ENCODE measurements around the gene EIF4E3.

Gene EIF4E3

DNA sequence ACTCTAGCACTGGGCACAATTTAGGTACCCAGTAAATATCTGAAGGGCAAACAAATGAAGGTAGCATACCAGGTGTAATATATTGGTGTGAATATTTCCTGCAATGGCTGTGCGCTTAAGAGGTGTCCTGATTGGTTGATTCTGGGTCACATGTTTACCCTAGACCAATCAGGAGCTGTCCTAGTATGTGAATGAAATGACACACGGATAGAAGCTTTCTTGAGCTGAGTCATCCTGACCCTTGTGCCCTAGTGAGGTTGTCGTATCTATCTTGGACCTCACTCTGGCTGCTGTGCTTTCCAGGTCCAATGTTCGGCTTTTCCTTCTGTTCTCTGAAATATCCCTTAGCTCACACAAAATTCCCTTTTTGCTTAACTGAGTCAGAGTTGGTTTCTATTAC lies 83.5 kb downstream of the EIF4E3 start:
- DNase-seq = no peak

DNA sequence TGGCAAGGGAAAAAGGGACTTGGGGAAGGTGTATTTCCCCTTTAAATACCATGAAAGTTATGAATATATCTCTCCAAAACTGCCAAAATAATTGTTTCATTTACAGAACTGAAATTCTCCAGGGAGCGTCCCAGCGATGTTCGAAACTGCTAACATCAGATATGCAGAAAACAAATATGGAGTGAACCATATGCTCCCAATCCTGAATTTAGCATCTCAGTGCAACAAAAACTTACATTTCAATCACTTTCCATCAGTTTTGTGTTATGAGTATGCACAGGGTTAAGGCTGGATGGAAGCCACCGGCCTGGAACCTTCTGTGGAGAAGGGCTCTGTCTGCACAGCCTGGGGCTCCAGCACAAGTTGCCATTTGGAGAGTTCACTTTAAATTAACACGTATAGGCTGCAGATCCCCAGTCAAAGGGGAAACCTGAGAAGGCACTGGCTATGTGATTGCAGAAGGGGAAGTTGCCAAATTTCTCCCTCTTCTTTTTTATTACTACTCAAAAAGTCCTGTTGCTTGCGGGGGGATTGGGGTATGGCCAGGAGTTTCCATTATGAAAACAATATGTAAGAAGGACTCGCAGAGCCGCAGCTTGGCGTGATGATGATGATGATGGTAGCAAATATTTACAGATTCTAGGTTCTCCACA lies 84.7 kb downstream of the EIF4E3 start:
- no peak for DNase-seq

DNA sequence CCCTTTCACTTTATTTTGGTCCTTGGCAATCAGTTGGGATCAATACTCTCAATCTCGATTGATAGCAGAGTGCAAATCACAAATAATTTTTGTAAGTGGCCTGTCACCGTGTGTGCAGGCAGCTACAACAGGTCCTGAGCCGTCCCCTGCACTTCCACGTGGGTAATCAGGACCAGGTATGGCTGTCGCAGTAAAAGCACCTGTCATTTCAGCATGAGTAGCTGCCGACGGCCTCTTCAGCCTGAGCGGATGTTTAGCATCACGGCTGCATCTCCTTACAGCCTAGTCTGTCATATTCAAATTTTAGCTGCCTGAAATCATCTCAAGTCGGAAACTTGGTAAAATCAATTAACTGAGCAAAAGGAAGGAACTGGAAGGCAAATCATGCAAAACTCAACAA lies 88.7 kb downstream of the EIF4E3 start:
- DNase-seq = no peak

DNA sequence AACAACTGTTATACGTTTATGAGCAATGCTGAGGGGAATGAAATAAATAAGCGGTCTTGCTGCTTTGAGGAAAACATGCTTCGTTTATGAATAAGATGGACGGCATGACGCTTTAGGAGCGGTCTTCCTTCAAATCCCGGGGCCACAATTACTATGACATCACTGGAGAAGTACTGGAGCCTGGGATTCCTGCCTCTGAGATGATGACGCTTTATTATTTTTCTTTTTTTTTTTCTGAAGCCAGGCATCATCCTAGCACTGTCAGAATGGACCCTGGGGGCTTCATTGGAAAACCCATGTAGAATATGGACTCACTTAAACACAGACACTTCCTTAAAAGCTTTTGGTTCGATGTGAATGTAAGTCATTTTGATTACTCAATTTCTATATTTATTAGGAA lies 89.2 kb downstream of the EIF4E3 start:
- DNase-seq = no peak

DNA sequence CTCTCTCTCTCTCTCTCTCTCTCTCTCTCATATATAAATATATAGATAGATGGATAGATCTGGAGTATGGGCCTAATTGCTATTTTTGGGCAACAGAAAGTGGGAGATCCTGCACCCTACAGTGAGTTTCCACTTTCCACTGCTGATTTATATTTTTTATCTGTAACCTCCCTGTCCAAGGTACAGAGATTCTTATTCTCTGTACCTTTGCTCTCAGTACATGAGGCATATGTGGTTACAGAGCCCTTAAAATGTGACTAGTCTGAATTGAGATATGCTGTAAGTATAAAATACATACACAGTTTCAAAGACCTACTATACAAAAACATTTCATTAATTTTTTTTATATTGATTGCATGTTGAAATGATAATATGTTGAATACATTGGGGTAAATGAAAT lies 90.5 kb downstream of the EIF4E3 start:
- DNase-seq = no peak

DNA sequence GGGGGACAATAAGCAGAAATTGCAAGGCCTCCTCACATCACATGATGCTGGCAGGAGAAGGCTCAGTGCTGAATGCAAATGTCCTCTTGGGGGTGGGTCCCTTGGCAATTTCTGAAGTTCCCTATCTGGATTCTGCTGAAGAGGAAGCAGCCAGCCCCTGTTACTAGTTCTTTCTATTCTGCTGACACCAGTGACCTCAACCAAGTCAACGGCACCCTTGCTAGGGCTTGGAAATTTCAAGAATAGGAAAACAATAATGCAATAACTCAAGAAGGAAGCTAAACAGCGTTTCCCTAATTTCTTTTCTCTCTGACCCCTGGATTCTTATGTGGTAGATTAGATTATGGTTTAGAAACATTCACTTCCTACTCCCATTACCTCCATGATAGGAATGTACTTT lies 95.5 kb downstream of the EIF4E3 start:
- DNase-seq = no peak

DNA sequence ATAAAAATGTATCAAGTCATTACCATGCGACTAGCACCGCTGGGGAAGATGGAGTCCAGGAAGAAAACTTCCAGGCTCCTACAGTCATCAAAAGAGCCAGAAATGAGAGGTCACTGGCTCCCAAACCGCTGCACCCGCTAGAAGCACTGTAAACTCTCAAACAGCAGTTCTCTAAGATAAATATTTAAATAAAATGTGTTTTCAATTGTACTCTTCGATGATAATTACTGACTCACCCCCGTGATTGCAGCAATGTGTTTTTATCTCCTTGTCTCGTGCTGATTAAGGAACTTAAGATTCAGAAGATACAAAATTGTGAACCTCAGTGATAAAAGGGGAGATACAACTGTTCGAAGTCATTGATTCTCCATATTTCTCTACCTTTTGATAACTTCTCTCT lies 95.9 kb downstream of the EIF4E3 start:
- DNase-seq = no peak

DNA sequence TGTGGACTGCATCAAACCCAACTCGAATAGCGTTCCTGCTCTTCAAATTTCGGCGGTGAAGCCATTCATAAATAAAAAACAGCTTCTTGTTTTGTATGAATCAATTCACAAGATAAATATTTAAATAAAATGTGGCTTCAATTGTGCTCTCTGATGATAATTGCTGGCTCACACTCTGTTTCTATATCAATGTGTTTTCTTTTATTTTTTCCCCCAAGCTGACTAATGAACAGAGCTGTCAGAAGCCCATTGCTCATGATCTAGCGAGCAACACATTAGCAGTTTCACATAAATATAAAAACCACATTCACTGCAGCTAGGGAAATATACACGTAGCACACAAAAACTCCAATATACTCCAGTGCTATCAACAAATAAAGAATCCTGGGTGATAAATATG lies 96.7 kb downstream of the EIF4E3 start:
- no peak for DNase-seq

DNA sequence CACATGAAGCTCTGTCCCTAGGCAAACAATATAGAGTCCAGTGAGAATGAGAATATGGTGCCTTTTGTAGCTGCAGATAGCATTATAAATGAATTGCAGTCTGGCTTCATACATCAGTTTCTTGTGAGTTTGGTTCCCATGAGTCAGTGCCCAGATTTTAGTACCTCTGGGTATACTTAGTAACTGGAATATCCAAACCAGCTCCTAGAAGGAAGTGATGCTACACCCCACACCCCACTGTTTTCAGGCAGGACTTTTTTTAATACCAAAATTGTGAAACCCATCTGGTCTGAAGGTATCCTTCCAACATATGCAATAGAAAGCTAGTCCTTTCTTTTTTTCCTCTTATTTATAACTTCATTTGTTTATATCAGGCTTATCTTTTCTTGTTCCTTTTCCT lies 99.5 kb downstream of the EIF4E3 start:
- no peak for DNase-seq
